ENCODE data around the gene OPA3. TPM values are rescaled to one million over a fixed set of nuclear protein-coding genes. Genes with fewer than 3 reads are reported as not detected.

OPA3 gene
- total RNA-seq, 2 experiments from 2014 or later = 13.7 to 14.3 TPM

DNA sequence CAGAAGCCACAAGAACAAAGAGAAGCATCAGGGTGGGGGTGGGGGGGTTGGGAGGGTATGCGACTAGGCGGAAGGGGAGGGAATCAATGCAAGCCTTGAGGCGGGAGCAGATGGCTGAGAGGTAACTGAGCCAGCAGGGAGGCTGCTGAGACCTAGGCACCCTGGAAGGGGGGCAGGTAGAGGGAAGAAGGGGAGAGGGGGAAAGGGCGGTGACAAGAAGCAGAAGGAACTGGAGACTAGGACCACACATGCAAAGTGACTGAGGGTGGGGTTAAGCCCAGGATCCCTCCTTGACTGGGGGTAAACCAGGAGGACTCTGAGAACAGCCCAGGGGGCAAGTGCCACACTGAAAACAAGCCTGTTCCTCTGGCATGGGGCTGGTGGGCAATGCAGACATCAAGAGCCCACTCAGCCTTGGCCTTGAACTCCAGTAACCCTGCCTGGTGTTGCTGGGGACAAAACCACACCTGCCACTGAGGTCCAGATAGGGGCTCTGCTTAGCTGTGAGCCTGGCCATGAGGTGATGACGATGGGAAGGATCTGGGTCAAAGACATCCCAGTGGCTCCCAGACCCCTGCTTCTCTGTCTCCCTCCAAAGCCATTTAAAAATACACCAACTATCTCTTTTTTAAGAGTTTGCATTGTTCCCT, 20.3 kb downstream of the OPA3 start:
- ATAC-seq (no peak), DNase-seq (no peak)
- POLR2A ChIA-PET = no interaction called here
- no peaks in the 10 kb centered on the region for H3K27me3 Mint-ChIP-seq
- H3K27ac Mint-ChIP-seq = peak overlapping the region; percentile 91
- no peak overlapping the region for H3K4me3 Mint-ChIP-seq
- TF ChIP-seq, protein P1, sequence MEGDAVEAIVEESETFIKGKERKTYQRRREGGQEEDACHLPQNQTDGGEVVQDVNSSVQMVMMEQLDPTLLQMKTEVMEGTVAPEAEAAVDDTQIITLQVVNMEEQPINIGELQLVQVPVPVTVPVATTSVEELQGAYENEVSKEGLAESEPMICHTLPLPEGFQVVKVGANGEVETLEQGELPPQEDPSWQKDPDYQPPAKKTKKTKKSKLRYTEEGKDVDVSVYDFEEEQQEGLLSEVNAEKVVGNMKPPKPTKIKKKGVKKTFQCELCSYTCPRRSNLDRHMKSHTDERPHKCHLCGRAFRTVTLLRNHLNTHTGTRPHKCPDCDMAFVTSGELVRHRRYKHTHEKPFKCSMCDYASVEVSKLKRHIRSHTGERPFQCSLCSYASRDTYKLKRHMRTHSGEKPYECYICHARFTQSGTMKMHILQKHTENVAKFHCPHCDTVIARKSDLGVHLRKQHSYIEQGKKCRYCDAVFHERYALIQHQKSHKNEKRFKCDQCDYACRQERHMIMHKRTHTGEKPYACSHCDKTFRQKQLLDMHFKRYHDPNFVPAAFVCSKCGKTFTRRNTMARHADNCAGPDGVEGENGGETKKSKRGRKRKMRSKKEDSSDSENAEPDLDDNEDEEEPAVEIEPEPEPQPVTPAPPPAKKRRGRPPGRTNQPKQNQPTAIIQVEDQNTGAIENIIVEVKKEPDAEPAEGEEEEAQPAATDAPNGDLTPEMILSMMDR (IDR thresholded peaks at IDR 0.05) = no peak
- intact Hi-C loops (cut with micrococcal nuclease) = no loop called here
- H3K4me1 Mint-ChIP-seq (ENCODE audit: low read depth) = peaks cover 21% of the 10 kb centered on the region
- CTCF ChIA-PET = no interaction called here
- H3K36me3 Mint-ChIP-seq (ENCODE audit: low read depth) = peaks cover 7% of the 10 kb centered on the region
- H3K9me3 Mint-ChIP-seq = no peaks in the 10 kb centered on the region

DNA sequence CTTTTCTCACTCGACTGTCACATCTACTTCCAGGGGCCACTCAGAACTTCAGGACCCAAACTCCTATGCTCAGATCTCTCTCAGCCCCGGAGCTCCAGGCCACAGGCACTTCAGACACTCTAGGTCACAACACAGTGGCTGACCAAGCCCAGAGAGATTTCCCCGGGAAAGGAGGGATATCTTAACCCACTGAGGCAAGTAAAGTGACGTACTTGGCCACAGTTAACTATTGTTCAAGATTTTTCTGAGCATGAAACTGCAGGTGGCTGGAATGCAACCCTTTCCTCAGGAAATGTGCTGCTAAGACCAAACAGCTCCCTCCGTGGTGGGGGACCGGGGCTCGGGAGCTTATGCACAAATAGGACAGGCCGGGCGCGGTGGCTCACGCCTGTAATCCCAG, 23.9 kb downstream of the OPA3 start:
- intact Hi-C loops (cut with micrococcal nuclease) = no loop called here
- POLR2A ChIA-PET = interaction anchor here (0.9 to 1.5 kb wide), 2 partner anchors 14 to 31 kb away, joined by 3 to 6 read pairs; no protein-coding TSS in a partner anchor
- no peak overlapping the region for H3K4me3 Mint-ChIP-seq
- DNase-seq (no peak), ATAC-seq (no peak)
- H3K36me3 Mint-ChIP-seq (ENCODE audit: low read depth) = peaks cover 7% of the 10 kb centered on the region
- H3K27me3 Mint-ChIP-seq = no peaks in the 10 kb centered on the region
- TF ChIP-seq, protein P1 (IDR thresholded peaks at IDR 0.05) = no peak
- H3K4me1 Mint-ChIP-seq (ENCODE audit: low read depth) = peaks cover 30% of the 10 kb centered on the region
- no peak overlapping the region for H3K27ac Mint-ChIP-seq
- CTCF ChIA-PET = interaction anchor here (0.7 to 1.5 kb wide), 4 partner anchors 12 to 68 kb away, joined by 3 read pairs; no protein-coding TSS in a partner anchor
- H3K9me3 Mint-ChIP-seq = no peaks in the 10 kb centered on the region

DNA sequence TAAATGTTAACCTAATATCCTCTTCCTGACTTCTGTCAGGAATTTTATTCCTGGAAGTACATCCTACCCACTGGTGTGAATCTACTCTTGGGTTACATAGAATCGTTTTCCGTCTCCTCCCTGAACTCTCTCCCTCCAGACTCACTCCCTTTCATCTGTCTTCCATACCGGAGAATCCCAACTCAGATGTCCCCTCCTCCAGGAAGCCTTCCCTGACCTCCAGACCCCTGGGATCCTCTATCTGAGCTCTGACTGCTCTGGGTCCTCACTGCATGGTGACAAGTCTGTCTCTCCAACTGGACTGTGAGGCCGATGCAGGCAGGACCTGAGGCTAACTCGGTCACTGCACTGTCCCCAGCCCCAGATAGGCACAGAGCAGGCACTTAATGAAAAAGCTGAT, 24.6 kb downstream of the OPA3 start:
- Mint-ChIP-seq H3K4me3 (no peak overlapping the region), H3K36me3 (ENCODE audit: low read depth) (peaks cover 7% of the 10 kb centered on the region), H3K27ac (no peak overlapping the region), H3K27me3 (no peaks in the 10 kb centered on the region), H3K9me3 (no peaks in the 10 kb centered on the region), H3K4me1 (ENCODE audit: low read depth) (peaks cover 30% of the 10 kb centered on the region)
- CTCF ChIA-PET = interaction anchor here (0.7 to 1.5 kb wide), 4 partner anchors 11 to 67 kb away, joined by 3 read pairs; no protein-coding TSS in a partner anchor
- no peak for DNase-seq
- no peak for ATAC-seq
- intact Hi-C loops (cut with micrococcal nuclease) = no loop called here
- TF ChIP-seq, protein P1 (IDR thresholded peaks at IDR 0.05) = no peak
- POLR2A ChIA-PET = interaction anchor here (0.9 to 1.5 kb wide), 3 partner anchors 14 to 31 kb away, joined by 3 to 6 read pairs (median 3); no protein-coding TSS in a partner anchor

DNA sequence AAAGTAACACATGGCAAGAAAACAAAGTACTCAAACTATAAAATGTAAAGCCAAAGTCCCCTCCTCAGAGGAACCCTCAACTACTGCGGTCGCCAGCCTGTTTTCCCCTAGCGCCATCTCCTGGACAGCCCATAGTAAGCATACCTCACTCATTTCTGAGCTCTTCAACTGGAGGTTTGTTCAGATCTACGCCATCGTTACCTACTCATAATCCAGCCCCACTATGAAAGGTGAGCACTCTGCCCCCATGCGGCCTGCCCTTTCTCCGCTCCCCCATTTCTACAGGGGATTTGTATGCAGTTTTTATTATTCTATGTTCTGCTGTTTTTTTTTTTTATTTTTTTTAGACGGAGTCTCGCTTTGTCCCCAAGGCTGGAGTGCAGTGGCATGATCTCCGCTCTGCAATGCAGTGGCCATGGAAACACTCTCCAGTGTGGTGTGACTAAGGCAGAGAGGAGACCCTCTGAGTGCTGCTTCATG, 26.2 kb downstream of the OPA3 start:
- Mint-ChIP-seq H3K36me3 (ENCODE audit: low read depth) (peaks cover 7% of the 10 kb centered on the region), H3K27me3 (no peaks in the 10 kb centered on the region), H3K4me3 (no peak overlapping the region), H3K27ac (no peak overlapping the region), H3K9me3 (no peaks in the 10 kb centered on the region), H3K4me1 (ENCODE audit: low read depth) (peaks cover 22% of the 10 kb centered on the region)
- POLR2A ChIA-PET = interaction anchor here (1.0 kb wide), 1 partner anchor 15 kb away, joined by 4 read pairs; no protein-coding TSS in a partner anchor
- ATAC-seq (peak; percentile 98), DNase-seq (peak; percentile 84)
- TF ChIP-seq, protein P1 (IDR thresholded peaks at IDR 0.05) = peak; percentile 85
- intact Hi-C loops (cut with micrococcal nuclease) = no loop called here
- CTCF ChIA-PET = interaction anchor here (0.6 to 3.8 kb wide), 29 partner anchors 9 to 171 kb away, joined by 3 to 25 read pairs (median 4); partner anchors contain the start of genes FOSB, OPA3, QPCTL and SNRPD2

DNA sequence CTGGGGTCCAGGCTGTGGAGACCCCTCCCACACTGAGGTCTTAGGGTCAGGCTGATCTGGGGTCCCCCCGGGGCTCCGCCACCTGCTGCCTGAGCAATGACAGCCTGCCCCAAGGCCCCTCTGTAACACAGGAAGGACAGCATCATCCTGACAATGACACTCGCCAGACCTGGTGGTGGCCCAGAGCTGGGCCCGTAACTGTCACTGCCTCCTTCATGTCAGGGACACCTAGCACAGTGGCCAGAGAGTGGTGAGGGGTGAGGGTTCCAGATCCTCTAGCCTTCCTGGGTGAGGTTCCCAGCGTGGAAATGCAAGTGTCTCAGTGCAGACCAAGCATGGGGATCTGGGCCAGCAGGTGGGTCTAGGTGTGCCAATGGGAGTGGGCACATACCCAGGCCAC, 27.8 kb downstream of the OPA3 start:
- Mint-ChIP-seq H3K9me3 (no peaks in the 10 kb centered on the region), H3K36me3 (ENCODE audit: low read depth) (peaks cover 7% of the 10 kb centered on the region), H3K27me3 (no peaks in the 10 kb centered on the region), H3K4me1 (ENCODE audit: low read depth) (peaks cover 15% of the 10 kb centered on the region), H3K27ac (no peak overlapping the region), H3K4me3 (no peak overlapping the region)
- no peak for ATAC-seq
- ChIA-PET CTCF (interaction anchor here (0.8 to 3.8 kb wide), 5 partner anchors 11 to 71 kb away, joined by 3 to 25 read pairs (median 15); partner anchors contain the start of gene OPA3), POLR2A (no interaction called here)
- no peak for DNase-seq
- TF ChIP-seq, protein P1 (IDR thresholded peaks at IDR 0.05) = no peak
- intact Hi-C loops (cut with micrococcal nuclease) = no loop called here
